ENCODE results near the gene AGBL1.

DNA sequence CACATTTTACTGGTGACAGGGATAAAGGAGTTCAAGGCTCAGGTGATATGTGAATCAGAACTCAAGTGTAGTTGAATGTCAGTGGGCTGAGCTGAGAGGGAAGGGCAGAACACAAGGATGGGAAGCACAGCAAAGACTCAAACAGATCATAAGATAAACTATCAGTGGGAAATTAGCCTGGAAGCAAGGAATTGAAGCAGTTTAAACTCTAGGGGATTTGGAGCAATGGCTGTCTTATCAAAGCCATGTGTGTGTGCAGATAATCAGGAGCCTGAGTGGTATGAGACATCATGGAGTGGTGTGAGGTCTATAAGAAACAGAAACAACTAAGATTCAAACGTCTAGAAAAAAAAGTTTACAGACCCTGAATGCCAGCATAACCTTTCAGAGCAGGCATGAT, 634.6 kb downstream of the AGBL1 start:
- TF ChIP-seq, protein P1, sequence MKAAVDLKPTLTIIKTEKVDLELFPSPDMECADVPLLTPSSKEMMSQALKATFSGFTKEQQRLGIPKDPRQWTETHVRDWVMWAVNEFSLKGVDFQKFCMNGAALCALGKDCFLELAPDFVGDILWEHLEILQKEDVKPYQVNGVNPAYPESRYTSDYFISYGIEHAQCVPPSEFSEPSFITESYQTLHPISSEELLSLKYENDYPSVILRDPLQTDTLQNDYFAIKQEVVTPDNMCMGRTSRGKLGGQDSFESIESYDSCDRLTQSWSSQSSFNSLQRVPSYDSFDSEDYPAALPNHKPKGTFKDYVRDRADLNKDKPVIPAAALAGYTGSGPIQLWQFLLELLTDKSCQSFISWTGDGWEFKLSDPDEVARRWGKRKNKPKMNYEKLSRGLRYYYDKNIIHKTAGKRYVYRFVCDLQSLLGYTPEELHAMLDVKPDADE (IDR thresholded peaks at IDR 0.05), result no peak
- TF ChIP-seq, protein P2, sequence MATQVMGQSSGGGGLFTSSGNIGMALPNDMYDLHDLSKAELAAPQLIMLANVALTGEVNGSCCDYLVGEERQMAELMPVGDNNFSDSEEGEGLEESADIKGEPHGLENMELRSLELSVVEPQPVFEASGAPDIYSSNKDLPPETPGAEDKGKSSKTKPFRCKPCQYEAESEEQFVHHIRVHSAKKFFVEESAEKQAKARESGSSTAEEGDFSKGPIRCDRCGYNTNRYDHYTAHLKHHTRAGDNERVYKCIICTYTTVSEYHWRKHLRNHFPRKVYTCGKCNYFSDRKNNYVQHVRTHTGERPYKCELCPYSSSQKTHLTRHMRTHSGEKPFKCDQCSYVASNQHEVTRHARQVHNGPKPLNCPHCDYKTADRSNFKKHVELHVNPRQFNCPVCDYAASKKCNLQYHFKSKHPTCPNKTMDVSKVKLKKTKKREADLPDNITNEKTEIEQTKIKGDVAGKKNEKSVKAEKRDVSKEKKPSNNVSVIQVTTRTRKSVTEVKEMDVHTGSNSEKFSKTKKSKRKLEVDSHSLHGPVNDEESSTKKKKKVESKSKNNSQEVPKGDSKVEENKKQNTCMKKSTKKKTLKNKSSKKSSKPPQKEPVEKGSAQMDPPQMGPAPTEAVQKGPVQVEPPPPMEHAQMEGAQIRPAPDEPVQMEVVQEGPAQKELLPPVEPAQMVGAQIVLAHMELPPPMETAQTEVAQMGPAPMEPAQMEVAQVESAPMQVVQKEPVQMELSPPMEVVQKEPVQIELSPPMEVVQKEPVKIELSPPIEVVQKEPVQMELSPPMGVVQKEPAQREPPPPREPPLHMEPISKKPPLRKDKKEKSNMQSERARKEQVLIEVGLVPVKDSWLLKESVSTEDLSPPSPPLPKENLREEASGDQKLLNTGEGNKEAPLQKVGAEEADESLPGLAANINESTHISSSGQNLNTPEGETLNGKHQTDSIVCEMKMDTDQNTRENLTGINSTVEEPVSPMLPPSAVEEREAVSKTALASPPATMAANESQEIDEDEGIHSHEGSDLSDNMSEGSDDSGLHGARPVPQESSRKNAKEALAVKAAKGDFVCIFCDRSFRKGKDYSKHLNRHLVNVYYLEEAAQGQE (IDR thresholded peaks at IDR 0.05; ENCODE audit: unreplicated experiment), result no peak
- TF ChIP-seq EZH2 (IDR thresholded peaks at IDR 0.05; ENCODE audit: low read depth, unreplicated experiment), result no peak
- TF ChIP-seq, protein P3, sequence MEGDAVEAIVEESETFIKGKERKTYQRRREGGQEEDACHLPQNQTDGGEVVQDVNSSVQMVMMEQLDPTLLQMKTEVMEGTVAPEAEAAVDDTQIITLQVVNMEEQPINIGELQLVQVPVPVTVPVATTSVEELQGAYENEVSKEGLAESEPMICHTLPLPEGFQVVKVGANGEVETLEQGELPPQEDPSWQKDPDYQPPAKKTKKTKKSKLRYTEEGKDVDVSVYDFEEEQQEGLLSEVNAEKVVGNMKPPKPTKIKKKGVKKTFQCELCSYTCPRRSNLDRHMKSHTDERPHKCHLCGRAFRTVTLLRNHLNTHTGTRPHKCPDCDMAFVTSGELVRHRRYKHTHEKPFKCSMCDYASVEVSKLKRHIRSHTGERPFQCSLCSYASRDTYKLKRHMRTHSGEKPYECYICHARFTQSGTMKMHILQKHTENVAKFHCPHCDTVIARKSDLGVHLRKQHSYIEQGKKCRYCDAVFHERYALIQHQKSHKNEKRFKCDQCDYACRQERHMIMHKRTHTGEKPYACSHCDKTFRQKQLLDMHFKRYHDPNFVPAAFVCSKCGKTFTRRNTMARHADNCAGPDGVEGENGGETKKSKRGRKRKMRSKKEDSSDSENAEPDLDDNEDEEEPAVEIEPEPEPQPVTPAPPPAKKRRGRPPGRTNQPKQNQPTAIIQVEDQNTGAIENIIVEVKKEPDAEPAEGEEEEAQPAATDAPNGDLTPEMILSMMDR (conservative IDR thresholded peaks at IDR 0.05; ENCODE audit: low read depth in 2 of 2), result no peak
- TF ChIP-seq POLR2AphosphoS5 (IDR thresholded peaks at IDR 0.05; ENCODE audit: low read depth), result no peak
- TF ChIP-seq CREB1 (CRISPR knock-in tag; IDR thresholded peaks at IDR 0.05; ENCODE audit: low read depth), result no peak

Data from GM23338 (cell line).